ENCODE data around the gene ZNF396.

DNA sequence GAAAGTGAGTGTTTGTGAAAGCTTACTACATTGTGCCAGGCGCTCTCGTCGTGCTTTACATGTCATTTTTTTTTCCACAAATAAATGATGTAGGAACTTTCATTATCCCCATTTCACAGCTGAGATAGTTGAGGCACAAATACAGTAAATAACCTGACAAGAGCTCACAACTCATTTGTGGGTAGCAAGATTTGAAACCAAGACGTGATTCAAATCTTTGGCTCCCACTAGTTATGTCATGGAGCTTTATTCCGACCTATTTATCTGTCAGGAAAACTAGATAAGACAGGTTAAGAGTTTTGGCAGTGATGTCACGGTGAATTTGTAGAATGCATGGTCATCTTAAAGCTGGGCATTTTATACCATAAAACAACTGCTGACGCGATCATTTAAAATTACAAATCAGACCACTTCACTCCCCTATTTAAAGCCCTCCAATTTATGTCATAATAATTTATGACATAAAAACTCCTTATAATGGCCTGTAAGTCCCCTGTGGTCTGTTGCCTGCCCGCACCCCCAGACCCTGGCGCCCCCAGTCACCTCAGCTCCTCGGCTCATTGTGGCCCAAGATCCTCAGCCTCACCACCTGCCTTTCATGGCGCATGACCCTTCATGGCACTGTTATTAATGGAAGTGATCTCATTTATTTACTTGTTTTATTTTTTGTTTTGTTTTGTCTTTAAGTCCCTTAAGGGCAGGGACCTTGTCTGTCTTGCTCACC is 32.2 kb downstream of the ZNF396 start:
- TF ChIP-seq, protein P1, sequence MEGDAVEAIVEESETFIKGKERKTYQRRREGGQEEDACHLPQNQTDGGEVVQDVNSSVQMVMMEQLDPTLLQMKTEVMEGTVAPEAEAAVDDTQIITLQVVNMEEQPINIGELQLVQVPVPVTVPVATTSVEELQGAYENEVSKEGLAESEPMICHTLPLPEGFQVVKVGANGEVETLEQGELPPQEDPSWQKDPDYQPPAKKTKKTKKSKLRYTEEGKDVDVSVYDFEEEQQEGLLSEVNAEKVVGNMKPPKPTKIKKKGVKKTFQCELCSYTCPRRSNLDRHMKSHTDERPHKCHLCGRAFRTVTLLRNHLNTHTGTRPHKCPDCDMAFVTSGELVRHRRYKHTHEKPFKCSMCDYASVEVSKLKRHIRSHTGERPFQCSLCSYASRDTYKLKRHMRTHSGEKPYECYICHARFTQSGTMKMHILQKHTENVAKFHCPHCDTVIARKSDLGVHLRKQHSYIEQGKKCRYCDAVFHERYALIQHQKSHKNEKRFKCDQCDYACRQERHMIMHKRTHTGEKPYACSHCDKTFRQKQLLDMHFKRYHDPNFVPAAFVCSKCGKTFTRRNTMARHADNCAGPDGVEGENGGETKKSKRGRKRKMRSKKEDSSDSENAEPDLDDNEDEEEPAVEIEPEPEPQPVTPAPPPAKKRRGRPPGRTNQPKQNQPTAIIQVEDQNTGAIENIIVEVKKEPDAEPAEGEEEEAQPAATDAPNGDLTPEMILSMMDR (IDR thresholded peaks at IDR 0.05; ENCODE audit: low read depth, low read length), result no peak
- no peak for TF ChIP-seq MYC (IDR thresholded peaks at IDR 0.05; ENCODE audit: low read depth, low read length)

Data from NB4 (cell line).